Measurements from ENCODE around the gene CMTM3. TPM values are rescaled to one million over a fixed set of nuclear protein-coding genes. Genes with fewer than 3 reads are reported as not detected.
"Not testable (repeated sequence)": the region's sequence is repeated elsewhere in the genome, so short reads cannot be mapped to it uniquely, and the experiment has no call there.

CMTM3 gene
- 1 to 10 TPM; 3.4 to 4.6 TPM for polyA plus RNA-seq

GRCh38 chr16:66604376-66605176, at the start of gene CMTM3:
Gene CMTM3 (plus strand): TSS chr16:66604704. CDS start chr16:66604806, 102 bp downstream.
- Histone ChIP-seq H3K4me1 (ENCODE audit: control insufficient read depth in 2 of 2, insufficient read depth in 2 of 2, low read length in 1 of 2) (peaks cover 3 to 13% of the 10 kb centered on the region in 2 donors), H3K36me3 (ENCODE audit: control insufficient read depth in 2 of 2, insufficient read depth in 2 of 2, low read length in 1 of 2) (peaks cover 0 to under 1% of the 10 kb centered on the region in 2 donors), H3K27me3 (ENCODE audit: control insufficient read depth in 1 of 2, insufficient read depth in 2 of 2, low read length in 2 of 2) (no peaks in the 10 kb centered on the region), H3K9me3 (ENCODE audit: control insufficient read depth in 2 of 2, insufficient read depth in 1 of 2, low read depth in 1 of 2, low read length in 1 of 2) (no peaks in the 10 kb centered on the region), H3K27ac (ENCODE audit: low read depth in 2 of 2, low read length in 1 of 2) (peak within 1 kb of the TSS; percentile 69 to 71), H3K4me3 (ENCODE audit: low read depth in 1 of 2, low read length in 2 of 2) (peak within 1 kb of the TSS; percentile 51 to 63)
- 1% methylated on average over 49 to 87 of the region's 96 CpGs for WGBS, 2 donors

DNA sequence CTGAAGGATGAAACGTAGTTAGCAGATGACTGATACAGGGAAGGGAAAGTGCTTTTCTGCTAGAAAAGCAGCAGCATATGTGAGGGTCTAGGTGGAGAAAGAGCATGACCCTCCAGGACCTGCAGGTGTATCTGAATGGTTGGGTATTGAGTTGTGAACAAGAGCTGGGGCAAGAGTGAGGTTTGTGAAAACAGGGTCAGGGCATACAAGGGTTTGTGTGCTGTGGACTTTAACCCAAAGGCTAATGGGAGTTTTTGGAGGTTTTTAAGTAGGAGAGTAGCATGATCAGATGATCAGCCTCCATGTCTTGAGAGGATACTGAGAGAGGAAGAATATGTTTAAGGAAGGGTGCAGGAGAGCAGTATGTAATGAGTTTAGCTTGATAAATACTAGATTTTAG, 44.4 kb upstream of the CMTM3 start:
- peaks cover 0 to 3% of the 10 kb centered on the region in 2 donors for H3K36me3 ChIP-seq (ENCODE audit: control insufficient read depth in 2 of 2, insufficient read depth in 2 of 2, low read length in 1 of 2)

GRCh38 chr16:66561381-66562080, 43.0 kb upstream of the CMTM3 start:
- 87 to 89% methylated on average over 3 of the region's 3 CpGs for WGBS, 2 donors
- Histone ChIP-seq H3K9me3 (ENCODE audit: control insufficient read depth in 2 of 2, insufficient read depth in 1 of 2, low read depth in 1 of 2, low read length in 1 of 2) (no peaks in the 10 kb centered on the region), H3K27me3 (ENCODE audit: control insufficient read depth in 1 of 2, insufficient read depth in 2 of 2, low read length in 2 of 2) (no peaks in the 10 kb centered on the region), H3K4me1 (ENCODE audit: control insufficient read depth in 2 of 2, insufficient read depth in 2 of 2, low read length in 1 of 2) (no peaks in the 10 kb centered on the region), H3K4me3 (ENCODE audit: low read depth in 1 of 2, low read length in 2 of 2) (no peak overlapping the region), H3K36me3 (ENCODE audit: control insufficient read depth in 2 of 2, insufficient read depth in 2 of 2, low read length in 1 of 2) (peaks cover 0 to 3% of the 10 kb centered on the region in 2 donors), H3K27ac (ENCODE audit: low read depth in 2 of 2, low read length in 1 of 2) (no peak overlapping the region)

More for the DNA sequence above, 44.4 kb upstream of the CMTM3 start:
- no peaks in the 10 kb centered on the region for H3K27me3 ChIP-seq (ENCODE audit: control insufficient read depth in 1 of 2, insufficient read depth in 2 of 2, low read length in 2 of 2)
- H3K9me3 ChIP-seq (ENCODE audit: control insufficient read depth in 2 of 2, insufficient read depth in 1 of 2, low read depth in 1 of 2, low read length in 1 of 2), result no peaks in the 10 kb centered on the region
- WGBS, 2 donors, result 86 to 89% methylated on average over 1 of the region's 1 CpG
- H3K4me3 ChIP-seq (ENCODE audit: low read depth in 1 of 2, low read length in 2 of 2), result no peak overlapping the region
- no peaks in the 10 kb centered on the region for H3K4me1 ChIP-seq (ENCODE audit: control insufficient read depth in 2 of 2, insufficient read depth in 2 of 2, low read length in 1 of 2)
- no peak overlapping the region for H3K27ac ChIP-seq (ENCODE audit: low read depth in 2 of 2, low read length in 1 of 2)

GRCh38 chr16:66562409-66562808, 42.1 kb upstream of the CMTM3 start:
- Histone ChIP-seq H3K4me3 (ENCODE audit: low read depth in 1 of 2, low read length in 2 of 2) (no peak overlapping the region), H3K4me1 (ENCODE audit: control insufficient read depth in 2 of 2, insufficient read depth in 2 of 2, low read length in 1 of 2) (no peaks in the 10 kb centered on the region), H3K36me3 (ENCODE audit: control insufficient read depth in 2 of 2, insufficient read depth in 2 of 2, low read length in 1 of 2) (peaks cover 0 to 3% of the 10 kb centered on the region in 2 donors), H3K27me3 (ENCODE audit: control insufficient read depth in 1 of 2, insufficient read depth in 2 of 2, low read length in 2 of 2) (no peaks in the 10 kb centered on the region), H3K27ac (ENCODE audit: low read depth in 2 of 2, low read length in 1 of 2) (no peak overlapping the region), H3K9me3 (ENCODE audit: control insufficient read depth in 2 of 2, insufficient read depth in 1 of 2, low read depth in 1 of 2, low read length in 1 of 2) (no peaks in the 10 kb centered on the region)
- WGBS, 2 donors, result 81 to 86% methylated on average over 1 of the region's 1 CpG

DNA sequence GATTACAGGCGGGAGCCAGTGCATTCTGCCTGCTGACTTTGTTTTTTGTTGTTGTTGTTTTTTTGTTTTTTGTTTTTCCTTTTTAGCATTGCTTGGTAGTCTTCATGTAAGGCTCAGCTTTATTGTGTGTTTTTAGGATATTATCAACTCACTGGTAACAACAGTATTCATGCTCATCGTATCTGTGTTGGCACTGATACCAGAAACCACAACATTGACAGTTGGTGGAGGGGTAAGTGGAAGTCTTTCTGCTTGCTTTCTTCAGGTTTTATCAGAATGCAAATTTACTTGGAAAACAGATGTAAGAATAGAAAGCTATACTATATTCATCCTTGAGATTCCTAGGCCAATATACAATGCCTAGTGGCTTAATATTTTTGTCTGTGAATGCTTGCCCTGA, 41.5 kb upstream of the CMTM3 start:
- Histone ChIP-seq H3K4me1 (ENCODE audit: control insufficient read depth in 2 of 2, insufficient read depth in 2 of 2, low read length in 1 of 2) (no peaks in the 10 kb centered on the region), H3K36me3 (ENCODE audit: control insufficient read depth in 2 of 2, insufficient read depth in 2 of 2, low read length in 1 of 2) (peaks cover 0 to 3% of the 10 kb centered on the region in 2 donors), H3K27ac (ENCODE audit: low read depth in 2 of 2, low read length in 1 of 2) (no peak overlapping the region), H3K4me3 (ENCODE audit: low read depth in 1 of 2, low read length in 2 of 2) (no peak overlapping the region), H3K9me3 (ENCODE audit: control insufficient read depth in 2 of 2, insufficient read depth in 1 of 2, low read depth in 1 of 2, low read length in 1 of 2) (no peaks in the 10 kb centered on the region), H3K27me3 (ENCODE audit: control insufficient read depth in 1 of 2, insufficient read depth in 2 of 2, low read length in 2 of 2) (no peaks in the 10 kb centered on the region)
- WGBS, 2 donors, result 81 to 86% methylated on average over 2 of the region's 2 CpGs

GRCh38 chr16:66563574-66564334, 40.8 kb upstream of the CMTM3 start:
- Histone ChIP-seq H3K4me3 (ENCODE audit: low read depth in 1 of 2, low read length in 2 of 2) (no peak overlapping the region), H3K27me3 (ENCODE audit: control insufficient read depth in 1 of 2, insufficient read depth in 2 of 2, low read length in 2 of 2) (no peaks in the 10 kb centered on the region), H3K27ac (ENCODE audit: low read depth in 2 of 2, low read length in 1 of 2) (no peak overlapping the region), H3K9me3 (ENCODE audit: control insufficient read depth in 2 of 2, insufficient read depth in 1 of 2, low read depth in 1 of 2, low read length in 1 of 2) (no peaks in the 10 kb centered on the region), H3K4me1 (ENCODE audit: control insufficient read depth in 2 of 2, insufficient read depth in 2 of 2, low read length in 1 of 2) (no peaks in the 10 kb centered on the region), H3K36me3 (ENCODE audit: control insufficient read depth in 2 of 2, insufficient read depth in 2 of 2, low read length in 1 of 2) (peaks cover 0 to 3% of the 10 kb centered on the region in 2 donors)
- WGBS, 2 donors, result 88 to 89% methylated on average over 2 of the region's 2 CpGs

DNA sequence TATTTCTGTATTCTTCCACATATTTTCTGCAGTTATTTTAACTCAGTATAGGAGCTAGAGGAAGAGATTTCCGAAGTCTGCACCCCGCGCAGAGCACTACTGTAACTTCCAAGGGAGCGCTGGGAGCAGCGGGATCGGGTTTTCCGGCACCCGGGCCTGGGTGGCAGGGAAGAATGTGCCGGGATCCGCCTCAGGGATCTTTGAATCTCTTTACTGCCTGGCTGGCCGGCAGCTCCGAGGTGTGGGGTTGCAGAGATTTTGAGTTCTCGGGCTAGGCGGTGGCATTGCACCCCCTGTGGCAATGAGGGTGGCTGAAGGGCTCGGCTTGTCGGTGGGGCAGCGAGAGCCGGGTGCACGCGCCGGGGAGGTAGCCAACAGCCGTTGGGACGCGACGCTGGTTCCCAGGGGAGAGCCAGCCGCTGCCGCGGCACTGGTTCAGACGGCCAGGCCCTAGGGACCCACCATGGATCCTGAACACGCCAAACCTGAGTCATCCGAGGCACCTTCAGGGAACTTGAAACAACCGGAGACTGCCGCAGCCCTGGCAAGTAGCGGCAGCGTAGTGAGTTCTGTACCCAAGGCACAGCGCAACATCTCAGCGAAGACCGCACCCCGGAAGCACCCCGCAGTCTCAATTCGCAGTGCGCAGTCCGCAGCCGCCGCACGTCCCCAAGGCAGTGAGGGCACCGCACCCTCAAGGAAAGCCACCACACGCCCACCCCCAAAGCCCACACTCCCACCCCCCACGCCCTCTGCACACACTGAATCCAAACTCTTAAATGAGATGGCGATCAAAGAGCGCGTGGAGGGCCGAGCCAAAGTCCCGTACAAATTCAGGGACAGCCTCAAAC, 38.2 kb upstream of the CMTM3 start, which contains the start of gene CMTM1:
Gene CMTM1 (plus strand): TSS at position 389 of the 851 bp plus-strand sequence. CDS start 75 bp downstream, at position 464.
- Histone ChIP-seq H3K27ac (ENCODE audit: low read depth in 2 of 2, low read length in 1 of 2) (no peak within 1 kb of the TSS), H3K4me3 (ENCODE audit: low read depth in 1 of 2, low read length in 2 of 2) (no peak within 1 kb of the TSS), H3K36me3 (ENCODE audit: control insufficient read depth in 2 of 2, insufficient read depth in 2 of 2, low read length in 1 of 2) (no peaks in the 10 kb centered on the region), H3K9me3 (ENCODE audit: control insufficient read depth in 2 of 2, insufficient read depth in 1 of 2, low read depth in 1 of 2, low read length in 1 of 2) (no peaks in the 10 kb centered on the region), H3K4me1 (ENCODE audit: control insufficient read depth in 2 of 2, insufficient read depth in 2 of 2, low read length in 1 of 2) (no peaks in the 10 kb centered on the region), H3K27me3 (ENCODE audit: control insufficient read depth in 1 of 2, insufficient read depth in 2 of 2, low read length in 2 of 2) (no peaks in the 10 kb centered on the region)
- 93 to 94% methylated on average over 54 of the region's 54 CpGs for WGBS, 2 donors

DNA sequence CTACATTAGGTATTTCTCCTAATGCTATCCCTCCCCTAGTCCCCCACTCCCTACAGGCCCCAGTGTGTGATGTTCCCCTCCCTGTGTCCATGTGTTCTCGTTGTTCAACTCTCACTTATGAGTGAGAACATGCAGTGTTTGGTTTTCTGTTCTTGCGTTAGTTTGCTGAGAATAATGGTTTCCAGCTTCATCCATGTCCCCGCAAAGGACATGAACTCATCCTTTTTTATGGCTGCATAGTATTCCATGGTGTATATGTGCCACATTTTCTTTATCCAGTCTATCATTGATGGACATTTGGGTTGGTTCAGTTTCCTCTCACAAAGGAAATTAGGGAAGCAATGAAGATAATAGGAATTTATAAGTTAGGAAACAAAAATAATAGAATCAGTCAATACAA, 37.2 kb upstream of the CMTM3 start:
- not testable (repeated sequence) for H3K4me1 ChIP-seq (ENCODE audit: control insufficient read depth in 2 of 2, insufficient read depth in 2 of 2, low read length in 1 of 2); H3K27ac ChIP-seq (ENCODE audit: low read depth in 2 of 2, low read length in 1 of 2); H3K27me3 ChIP-seq (ENCODE audit: control insufficient read depth in 1 of 2, insufficient read depth in 2 of 2, low read length in 2 of 2); H3K9me3 ChIP-seq (ENCODE audit: control insufficient read depth in 2 of 2, insufficient read depth in 1 of 2, low read depth in 1 of 2, low read length in 1 of 2); H3K36me3 ChIP-seq (ENCODE audit: control insufficient read depth in 2 of 2, insufficient read depth in 2 of 2, low read length in 1 of 2); H3K4me3 ChIP-seq (ENCODE audit: low read depth in 1 of 2, low read length in 2 of 2)
- 91 to 96% methylated on average over 3 of the region's 3 CpGs for WGBS, 2 donors

DNA sequence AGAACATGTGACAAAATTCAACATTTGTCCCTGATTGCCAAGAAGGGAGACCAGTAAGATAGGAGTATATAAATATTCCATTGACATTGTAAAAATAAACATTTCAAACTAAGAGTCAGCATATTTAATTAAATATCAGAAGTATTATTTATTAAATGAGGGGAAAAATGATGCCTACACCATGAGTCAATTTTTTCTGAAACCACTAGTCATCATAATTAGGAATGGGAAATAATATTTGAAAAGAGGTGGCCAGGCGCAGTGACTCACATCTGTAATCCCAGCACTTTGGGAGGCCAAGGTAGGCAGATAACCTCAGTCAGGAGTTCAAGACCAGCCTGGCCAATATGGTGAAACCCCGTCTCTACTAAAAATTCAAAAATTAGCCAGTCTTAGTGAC, 36.1 kb upstream of the CMTM3 start:
- Histone ChIP-seq H3K36me3 (ENCODE audit: control insufficient read depth in 2 of 2, insufficient read depth in 2 of 2, low read length in 1 of 2) (no peaks in the 10 kb centered on the region), H3K4me1 (ENCODE audit: control insufficient read depth in 2 of 2, insufficient read depth in 2 of 2, low read length in 1 of 2) (no peaks in the 10 kb centered on the region), H3K27me3 (ENCODE audit: control insufficient read depth in 1 of 2, insufficient read depth in 2 of 2, low read length in 2 of 2) (no peaks in the 10 kb centered on the region), H3K27ac (ENCODE audit: low read depth in 2 of 2, low read length in 1 of 2) (no peak overlapping the region), H3K4me3 (ENCODE audit: low read depth in 1 of 2, low read length in 2 of 2) (no peak overlapping the region), H3K9me3 (ENCODE audit: control insufficient read depth in 2 of 2, insufficient read depth in 1 of 2, low read depth in 1 of 2, low read length in 1 of 2) (no peaks in the 10 kb centered on the region)
- 94 to 97% methylated on average over 2 of the region's 2 CpGs for WGBS, 2 donors
